ENCODE data around the gene NUP93.
A peak's percentile ranks its signal among the peaks of the same experiment; 100 is the strongest.

Gene NUP93

DNA sequence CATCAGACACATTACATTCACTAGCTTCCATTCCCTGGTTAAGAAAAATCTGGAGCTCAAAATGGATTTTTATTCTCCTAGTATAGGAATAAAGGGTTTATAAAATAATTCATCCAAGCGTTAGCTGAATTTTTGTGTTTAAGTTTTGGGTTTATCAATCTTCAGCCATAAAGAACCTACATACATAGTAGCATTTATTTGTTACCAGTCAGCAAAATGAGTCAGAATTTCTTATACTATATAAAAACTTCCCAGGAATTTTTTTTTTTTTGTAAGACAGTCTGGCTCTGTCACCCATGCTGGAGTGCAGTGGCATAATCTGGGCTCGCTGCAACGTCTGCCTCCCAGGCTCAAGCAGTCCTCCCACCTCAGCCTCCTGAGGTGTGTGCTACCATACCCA is 94.9 kb downstream of the NUP93 start:
- DNase-seq: no peak

DNA sequence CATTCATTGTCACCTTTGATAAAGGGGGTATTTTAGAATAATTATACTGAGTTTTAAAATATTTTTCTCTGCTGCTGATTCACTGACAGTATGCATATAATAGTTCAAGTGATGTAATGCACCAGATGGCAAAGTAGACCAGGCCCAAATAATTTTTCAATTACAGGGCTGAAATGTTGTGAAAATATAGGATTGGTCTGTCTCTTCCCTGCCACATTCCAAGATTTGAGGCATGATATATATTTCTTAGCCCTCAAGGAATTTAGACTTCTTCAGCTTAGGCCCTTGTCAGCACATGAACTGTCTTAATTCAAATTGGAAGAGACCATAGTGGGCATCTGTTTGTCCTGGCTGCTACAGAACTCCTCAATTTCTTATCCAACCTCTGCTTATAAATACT is 95.9 kb downstream of the NUP93 start:
- DNase-seq: no peak

DNA sequence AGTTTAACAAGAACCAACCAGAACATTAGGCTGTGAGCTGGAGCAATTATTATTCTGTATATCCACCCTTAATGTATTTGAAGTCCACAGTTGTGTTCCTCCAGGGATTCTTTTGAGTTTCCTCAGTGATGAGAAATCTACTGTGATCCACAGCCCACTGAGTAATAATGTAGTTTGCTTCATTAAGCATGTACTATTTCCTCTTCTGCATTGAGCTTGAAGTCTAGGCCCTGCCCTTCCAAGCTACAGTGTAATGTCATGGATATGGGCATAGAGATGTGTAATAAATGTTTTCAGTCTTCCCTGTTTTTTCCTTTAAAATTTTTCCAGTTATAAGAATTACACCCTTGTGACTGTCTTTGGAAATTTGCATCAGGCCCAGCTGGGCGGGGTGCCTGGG is 98.7 kb downstream of the NUP93 start:
- DNase-seq: no peak

DNA sequence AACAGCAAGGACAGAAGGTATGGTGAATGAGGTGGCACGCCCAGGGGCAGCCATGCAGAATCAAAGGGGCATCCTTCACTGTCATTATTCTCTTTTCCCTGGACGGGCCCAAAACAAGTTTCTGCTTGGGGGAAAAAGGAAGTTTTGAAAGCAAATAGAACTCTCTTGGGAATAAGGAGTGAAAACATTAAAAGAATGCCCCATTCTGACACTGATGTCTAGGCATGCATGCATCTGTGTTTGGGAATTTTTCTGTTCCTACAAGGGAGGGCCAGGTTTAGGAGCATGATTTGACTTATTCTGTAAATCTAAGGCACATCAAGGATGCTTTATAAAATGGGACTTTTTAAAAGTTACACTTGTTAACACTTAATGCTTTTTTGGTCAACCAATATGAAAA is 100.7 kb downstream of the NUP93 start:
- no peak for DNase-seq

DNA sequence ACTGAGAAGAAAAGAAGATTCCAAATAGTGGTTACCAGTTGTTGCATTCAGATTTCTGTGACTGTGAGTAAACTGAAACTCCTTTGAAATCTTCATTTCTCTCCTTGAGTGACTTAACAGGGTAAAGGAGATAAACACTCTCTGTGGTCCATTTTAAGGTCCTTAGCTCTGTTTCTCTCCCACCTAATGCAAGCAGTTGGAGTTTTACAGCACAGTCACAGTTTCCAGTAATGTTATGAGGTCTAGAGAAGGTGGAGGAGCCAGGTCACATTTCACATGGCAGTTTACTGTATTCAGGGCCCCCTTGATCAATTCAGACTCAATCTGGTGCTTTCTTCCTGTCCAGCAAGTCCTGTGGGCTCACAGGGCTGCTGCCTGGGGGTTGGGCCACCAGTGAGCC is 102.8 kb downstream of the NUP93 start:
- DNase-seq: no peak

DNA sequence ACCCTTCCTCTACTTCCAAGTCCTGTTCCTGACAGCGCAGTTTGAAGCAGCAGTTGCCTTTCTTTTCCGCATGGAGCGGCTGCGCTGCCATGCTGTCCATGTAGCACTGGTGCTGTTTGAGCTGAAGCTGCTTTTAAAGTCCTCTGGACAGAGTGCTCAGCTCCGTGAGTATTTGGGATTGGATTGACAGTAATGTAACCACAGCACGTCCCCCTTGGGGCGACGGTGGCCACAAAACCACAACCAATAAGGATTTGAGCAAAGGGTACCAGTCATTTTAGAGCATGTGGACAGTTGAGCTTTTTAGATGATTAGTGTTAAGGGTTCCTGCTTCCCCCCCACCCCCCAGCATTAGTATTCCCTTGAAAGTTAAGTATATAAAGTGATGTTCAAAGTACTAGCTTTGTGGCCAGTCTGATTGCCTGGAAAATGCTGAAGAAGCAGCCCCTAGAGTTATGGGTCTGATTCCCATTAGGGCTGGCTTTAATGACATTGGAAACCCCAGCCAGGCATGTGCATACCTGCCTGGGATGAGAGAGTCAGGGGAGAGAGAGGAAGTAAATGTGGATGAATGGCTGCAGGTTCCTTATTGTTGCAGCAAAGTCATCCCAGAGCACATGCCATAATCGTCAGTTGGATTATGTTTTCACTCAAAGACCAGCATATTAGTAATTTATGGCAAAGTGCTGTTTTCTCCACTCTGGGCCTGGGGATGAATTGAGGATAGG is 103.5 kb downstream of the NUP93 start:
- no peak for DNase-seq

DNA sequence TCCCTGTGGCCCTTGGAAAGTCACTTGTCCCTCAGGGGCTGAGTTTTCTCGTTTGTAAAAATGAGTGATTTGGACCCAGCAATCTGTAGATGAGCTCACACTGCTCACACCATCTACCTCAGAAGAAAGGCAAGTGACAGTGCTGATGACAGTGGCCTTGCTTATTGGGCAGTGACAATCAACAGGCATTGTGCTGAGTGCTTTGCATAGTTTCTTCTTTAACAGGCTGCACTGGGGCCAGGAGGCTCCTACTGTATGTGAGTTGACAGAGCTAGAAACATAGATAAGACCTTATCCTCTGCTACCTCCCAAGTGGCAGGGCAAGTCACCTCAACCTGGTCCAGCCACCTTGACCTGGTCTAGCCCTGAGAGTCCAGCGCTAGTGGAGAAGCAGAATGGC is 105.4 kb downstream of the NUP93 start:
- DNase-seq: no peak

DNA sequence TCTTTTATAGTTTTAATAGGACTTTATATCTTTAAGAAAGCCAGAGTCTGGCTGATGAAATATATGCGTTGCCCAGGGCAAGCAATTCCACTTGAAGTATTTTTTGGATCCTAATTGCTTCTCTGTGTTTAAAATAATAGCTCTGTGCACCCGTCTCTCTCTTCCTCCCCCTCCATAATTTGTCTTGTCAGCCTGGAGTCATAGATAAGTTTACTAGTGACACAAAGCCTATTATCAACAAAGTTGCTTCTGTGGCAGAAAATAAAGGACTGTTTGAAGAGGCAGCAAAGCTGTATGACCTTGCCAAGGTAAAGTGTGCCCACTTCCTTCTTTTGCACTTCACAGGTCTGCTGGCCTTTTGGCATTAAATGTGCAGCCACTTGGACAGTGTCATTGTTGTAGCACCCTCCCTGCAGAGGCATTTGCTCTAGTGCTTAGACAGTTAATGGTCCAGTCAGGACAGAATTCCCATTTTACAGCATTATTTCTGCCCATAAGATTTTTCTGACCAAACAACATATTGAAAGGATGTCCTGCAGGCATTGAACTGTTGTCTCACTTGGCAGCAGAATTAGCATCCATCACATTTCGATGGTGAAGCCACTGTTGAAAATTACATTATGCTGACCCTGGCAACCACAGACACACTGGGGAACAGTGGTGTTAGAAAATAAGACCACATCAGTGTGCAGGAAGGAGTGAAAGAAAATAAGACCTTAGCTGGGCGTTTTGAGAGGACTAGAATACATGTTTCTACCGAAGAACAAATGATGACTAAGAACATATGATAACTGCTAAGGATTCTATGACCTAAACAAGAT is 106.7 kb downstream of the NUP93 start:
- DNase-seq: no peak

DNA sequence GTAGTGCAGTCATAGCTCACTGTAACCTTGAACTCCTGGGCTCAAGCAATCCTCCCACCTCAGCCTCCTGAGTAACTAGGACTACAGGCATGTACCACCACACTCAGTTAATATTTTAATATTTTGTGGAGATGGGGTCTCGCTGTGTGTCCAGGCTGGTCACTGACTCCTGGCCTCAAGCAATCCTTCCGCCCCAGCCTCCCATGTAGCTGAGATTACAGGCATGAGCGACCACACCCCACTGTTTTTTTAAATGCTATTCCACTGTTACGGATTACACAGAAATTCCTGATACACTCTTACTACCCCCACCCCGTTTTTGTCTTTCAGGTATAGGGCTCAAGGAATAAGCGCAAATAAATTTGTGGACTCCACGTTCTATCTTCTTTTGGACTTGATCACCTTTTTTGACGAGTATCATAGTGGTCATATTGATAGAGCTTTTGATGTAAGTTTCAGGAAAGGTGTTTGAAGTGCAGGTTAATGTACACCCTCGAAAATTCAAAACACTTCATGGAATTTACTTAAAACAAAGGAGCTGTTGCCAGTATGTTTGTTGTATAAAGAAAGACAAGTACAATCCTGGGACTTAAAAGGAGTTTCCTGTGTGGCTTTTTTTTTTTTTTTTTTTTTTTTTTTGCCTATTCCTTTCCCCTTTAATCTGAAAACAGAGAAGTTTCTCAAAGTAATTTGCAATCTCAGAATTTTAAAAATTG is 108.9 kb downstream of the NUP93 start:
- no peak for DNase-seq

DNA sequence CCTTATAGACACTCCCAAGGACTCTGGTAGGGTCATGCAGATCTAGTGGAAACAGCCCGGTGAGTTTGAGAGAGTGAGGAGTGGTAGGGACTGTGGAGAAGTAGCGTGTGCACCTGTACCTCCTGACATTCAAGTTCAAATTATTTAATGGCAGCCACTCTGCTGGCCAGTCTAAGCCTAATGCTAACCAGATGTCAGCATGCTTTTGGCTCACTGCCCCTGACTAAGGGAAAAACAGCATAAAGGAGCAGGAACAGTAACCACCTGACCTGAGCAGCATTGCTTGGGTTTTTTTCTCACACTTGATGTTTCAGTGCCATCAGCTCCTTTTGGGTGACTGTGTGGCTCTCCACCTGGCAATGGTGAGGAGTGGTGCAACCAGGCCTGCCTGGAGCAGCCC is 111.3 kb downstream of the NUP93 start:
- DNase-seq: no peak

DNA sequence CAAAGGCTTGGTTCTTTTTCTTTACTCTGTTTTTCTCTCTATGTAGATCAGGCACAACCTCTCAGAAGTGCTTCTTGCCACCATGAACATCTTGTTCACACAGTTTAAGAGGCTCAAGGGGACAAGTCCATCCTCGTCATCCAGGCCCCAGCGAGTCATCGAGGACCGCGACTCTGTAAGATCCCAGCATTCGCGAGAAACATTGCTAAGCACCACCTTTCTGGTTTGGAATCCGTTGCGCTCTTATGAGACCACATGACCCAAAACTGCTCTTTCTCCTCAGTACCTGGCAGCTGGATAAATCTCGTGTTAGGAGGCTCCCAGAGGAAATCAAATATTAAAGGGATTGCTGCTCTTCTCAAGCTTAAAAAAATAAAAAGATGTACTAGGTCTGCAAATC is 111.7 kb downstream of the NUP93 start:
- no peak for DNase-seq

DNA sequence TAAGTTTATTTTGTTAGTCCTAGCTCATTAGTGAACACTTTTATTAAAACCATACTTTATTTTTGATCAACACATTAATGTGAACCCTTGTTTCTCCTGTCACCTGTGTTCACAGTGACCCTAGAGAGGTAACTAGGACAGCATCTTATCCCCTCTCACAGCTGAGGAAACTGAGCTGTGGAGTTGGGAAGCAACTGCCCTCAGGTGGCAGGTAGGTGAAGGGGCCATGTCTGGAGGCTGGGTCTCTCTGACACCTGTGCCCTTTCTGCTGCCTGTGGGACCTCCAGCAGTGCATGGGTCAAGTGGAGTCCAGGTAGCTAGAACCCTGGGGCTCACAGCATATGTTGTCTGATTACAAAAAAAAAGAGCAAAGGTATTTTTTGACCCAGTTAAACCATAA is 112.2 kb downstream of the NUP93 start:
- no peak for DNase-seq

DNA sequence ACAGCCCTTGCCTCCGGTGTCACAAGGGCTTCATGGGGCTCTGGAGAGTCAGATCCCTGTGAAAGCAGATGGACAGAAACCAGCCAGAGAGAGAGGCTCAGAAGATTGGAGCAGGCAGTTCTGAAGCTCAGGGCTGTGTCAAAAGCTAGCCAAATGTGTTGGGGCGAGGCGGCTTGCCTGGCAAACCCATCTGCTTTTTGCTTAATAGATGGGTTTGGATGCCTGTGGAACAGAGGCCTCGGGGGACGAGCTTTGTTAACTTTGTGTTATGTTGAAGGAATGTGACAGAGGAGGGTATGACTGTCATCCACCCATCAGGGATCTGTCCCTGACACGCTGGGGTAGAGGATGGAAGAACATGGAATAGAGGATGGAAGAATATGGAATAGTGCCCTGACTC is 114.1 kb downstream of the NUP93 start:
- no peak for DNase-seq

DNA sequence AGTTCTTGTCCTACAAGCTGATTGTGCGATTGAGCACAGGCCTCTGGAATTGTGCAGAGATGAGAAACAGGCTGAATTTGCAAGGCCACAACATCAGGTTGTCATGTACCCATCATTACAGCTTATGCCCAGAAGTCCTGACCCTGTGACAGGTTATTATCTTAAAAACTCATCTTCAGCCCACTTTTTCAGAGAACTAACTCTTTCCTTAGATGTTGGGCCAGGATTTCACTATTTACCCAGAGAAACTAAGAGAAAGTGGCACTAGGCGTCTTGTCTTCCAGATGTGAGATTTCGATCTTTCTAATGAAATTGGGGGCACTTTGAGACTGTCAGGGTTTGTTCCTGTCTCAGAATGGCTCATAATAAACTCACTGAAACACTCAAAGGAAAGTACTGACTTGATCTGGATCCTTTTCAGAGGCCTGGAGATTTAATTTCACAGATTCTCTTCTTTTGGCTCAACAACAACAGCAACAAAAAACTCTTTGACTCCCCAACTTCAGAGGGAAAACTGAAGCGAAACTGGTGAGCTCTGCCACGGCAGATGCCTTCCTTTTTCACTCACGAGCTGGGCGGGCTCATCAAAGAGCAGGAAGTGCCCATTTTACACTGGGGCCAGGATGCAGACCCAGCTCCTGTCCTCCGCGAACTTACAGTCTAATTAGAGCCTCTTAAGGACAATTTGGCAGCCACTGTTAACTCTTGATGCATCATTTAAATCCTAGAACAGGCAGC is 117.4 kb downstream of the NUP93 start:
- DNase-seq: no peak

DNA sequence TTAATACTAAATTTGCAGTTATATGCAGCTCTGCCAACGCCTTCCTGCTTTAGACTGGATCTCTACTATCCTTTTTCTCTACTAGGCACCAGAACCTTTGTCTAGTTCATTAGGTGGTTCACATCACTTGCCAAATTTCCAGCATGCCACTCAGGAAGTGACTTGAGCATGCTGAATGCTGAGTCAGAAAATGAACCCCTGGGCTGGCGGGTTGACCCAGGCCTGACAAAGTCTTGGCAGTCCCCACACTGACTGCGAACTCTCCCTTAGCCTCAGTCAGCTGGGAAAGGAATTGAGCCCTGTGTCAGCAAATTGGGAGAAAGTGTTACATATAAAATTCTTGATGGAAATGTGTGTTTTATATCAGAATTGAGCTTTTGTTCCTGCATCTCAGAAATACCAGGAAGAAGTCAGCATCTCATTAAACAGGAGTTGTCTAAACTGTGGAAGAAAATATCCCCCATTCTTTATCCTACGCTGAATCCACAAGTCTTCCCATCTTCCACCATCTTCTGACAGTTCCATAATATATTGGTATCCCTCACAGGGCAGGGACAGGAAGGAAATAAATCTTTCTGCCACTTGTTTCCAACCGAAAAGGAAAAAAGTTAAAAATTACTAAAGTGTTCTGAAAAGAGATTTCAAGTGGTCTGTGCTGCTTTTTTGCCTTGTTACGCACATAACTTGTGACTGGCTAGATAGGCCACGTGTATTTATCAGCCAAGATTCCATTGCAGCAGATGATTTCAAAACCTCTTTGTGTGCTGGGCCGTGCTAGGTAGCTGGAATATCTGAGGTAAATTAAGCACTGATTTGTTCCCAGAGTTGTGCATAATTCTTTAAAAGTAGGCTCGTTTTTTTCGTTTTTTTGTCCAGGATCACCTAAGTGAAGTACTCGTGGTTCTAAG is 118.4 kb downstream of the NUP93 start:
- DNase-seq: no peak

DNA sequence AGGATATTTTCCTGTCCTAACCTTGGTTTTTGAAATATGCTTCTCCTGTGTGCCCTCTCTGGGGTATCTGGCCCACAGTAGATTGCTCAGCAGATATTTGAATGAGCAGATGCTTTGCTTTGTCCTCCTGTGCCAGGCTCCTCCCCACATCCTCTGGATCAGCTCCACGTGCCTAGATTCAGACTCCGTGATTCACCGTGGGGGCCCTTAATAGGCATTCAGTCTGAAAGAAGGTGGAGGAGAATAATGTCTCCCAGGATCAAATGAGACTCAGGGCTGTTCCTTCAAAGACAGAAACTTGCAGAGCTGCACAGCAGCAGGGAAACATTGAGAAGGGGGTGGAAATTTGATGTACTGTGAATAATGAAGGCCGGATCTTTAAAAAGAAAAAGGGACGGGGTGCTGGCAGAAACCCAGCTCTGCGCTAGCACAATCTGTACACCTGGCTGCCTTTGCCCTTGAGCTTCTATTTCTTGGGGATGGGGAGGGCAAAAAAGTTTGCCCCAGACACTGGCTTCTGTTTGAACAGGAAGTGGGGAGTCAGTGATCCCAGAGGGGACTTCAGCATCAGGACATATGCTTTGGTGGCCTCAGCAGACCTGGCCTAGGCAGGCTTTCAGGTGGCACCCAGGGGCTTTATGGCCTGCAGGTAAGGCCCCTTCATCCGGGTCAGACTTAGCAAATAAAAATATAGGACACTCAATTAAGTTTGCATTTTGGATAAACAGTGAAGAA is 119.2 kb downstream of the NUP93 start:
- DNase-seq: peak; percentile 25

DNA sequence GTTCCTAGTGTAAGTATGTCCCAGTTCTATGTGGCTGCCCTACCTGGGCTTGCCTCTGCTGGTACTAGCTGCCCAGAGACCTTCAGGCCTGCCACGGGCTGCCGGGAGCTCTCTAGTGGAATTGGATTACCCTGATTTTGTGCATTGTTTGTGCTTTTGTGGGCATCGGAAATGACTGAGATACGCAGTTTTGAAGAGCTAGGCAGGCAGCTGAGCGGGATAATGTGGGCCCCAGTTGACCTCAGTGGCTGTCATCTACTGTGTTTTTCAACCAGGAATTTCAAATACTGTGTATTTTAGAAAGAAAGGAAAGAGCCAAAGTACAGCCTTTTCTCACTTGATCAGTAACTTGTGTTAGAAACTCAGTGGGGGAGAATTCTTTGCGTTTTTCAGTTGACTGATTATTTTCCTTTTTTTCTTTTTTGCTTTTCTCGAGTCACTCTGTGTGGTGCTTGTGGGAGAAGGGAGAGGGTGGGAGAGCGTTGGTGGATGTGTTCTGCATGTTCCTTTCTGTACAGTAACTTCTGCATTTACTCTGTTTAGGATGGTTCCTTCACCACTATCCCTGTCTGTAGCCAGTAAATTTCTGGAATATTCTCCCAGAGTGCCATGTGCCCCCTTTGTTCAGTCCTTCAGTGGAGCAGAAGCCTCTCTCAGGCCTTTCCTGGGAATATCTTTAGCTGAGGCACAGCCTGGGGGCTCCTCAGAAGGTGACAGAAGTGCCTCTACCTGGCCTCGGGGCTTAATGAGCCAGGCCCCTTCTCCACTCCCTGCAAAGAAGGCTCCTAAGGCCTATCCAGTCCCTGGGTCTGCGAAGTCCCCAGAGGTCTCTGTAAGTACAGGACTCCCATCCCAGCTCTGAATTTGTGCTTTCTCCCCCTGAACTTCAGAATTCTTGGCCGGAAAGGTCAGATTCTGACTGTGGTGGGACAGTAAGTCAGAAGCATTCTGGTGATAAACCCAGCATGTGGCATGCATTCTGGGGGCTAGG is 120.1 kb downstream of the NUP93 start:
- no peak for DNase-seq

DNA sequence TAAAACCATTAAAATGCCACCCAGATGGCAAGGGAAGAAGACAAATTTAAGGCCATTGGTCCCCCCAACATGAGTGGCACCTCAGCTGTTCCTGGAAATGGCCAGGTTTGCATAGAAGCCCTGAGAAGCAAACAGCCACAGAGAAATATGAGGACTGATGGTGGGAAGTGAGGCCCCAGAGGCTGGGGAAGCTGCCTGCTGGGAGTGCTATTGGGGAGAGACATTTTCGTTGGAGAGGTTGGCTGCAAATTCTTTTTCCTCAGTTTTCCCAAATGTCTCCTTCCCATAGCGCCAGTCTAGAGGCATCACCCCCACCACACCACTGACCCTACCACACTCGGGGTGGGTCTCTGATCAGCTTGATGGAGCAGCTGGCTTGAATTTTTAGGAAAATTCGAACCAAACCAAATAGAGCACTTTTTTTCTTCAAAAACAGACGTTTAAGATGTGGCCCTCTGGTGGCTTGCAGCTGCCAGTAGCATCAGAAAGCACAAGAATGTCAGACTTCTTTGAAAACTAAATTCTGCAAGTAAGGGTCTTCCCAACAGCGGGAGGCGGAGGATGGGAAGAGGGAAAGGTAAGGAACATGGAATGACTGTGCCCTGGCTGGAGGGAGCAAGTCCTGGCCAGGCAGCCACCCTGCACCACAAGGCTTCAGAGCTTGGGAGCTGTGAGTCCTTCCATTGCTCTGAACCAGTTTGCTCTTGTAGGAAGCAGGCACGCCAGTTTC is 121.9 kb downstream of the NUP93 start:
- no peak for DNase-seq

DNA sequence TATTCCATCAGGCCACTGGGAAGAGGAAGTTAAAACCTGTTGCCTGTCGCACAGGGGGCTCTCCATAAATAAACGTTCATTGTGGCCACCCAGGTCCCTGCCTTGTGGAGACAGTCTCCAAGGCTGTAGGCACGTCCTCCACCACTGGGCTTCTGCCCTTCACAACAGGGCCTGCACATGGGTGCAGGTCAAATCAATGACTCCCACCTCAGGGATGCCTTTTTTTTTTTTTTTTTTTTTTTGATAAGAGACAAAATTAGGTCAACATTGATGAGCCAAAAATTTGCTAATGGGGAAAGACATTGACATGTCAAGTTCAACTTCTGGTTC is 122.4 kb downstream of the NUP93 start:
- DNase-seq: no peak

DNA sequence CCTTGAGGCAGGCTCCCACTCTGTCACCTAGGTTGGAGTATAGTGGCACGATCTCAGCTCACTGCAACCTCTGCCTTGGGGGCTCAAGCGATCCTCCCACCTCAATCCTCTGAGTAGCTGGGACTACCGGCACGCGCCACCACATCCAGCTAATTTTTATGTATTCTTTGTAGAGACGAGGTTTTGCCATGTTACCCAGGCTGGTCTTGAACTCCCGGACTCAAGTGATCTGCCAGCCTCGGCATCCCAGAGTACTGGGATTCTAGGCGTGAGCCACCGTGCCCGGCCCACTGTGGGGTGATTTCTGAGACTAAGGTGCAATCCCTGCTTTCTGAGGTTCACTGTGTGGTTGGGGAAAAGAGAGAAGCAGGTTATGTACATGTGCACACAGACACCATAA is 123.0 kb downstream of the NUP93 start:
- DNase-seq: no peak
